Stimulated activated memory B cell treated with anti-CD40 and anti-IgM and Interleukin-4, amounts not matched to agents 10 μg/mL and 1 μg/mL and 100 μg/mL, for 72 hours (primary cell): ENCODE data around the gene LMX1A.

ENCODE experiments used
- ATAC-seq: fragments of 150-1000 bp; cut with Tn5 transposase; 2 replicates; pipeline ENCODE4 v1.10.0; 2021
- H3K27ac Mint-ChIP-seq: one replicate; pipeline ENCODE4 v1.8.0; 2022; ENCODE audit warnings: mild to moderate bottlenecking, mixed read lengths
- H3K27me3 Mint-ChIP-seq: one replicate; pipeline ENCODE4 v1.8.0; 2022; ENCODE audit warnings: mixed read lengths
- H3K36me3 Mint-ChIP-seq: one replicate; pipeline ENCODE4 v1.8.0; 2022; ENCODE audit warnings: mixed read lengths
- H3K4me1 Mint-ChIP-seq: one replicate; pipeline ENCODE4 v1.8.0; 2022; ENCODE audit warnings: mixed read lengths
- H3K4me3 Mint-ChIP-seq: one replicate; pipeline ENCODE4 v1.8.0; 2022; ENCODE audit warnings: mild to moderate bottlenecking, moderate library complexity, mixed read lengths
- H3K9me3 Mint-ChIP-seq: one replicate; pipeline ENCODE4 v1.8.0; 2022; ENCODE audit warnings: mixed read lengths

LMX1A gene

DNA sequence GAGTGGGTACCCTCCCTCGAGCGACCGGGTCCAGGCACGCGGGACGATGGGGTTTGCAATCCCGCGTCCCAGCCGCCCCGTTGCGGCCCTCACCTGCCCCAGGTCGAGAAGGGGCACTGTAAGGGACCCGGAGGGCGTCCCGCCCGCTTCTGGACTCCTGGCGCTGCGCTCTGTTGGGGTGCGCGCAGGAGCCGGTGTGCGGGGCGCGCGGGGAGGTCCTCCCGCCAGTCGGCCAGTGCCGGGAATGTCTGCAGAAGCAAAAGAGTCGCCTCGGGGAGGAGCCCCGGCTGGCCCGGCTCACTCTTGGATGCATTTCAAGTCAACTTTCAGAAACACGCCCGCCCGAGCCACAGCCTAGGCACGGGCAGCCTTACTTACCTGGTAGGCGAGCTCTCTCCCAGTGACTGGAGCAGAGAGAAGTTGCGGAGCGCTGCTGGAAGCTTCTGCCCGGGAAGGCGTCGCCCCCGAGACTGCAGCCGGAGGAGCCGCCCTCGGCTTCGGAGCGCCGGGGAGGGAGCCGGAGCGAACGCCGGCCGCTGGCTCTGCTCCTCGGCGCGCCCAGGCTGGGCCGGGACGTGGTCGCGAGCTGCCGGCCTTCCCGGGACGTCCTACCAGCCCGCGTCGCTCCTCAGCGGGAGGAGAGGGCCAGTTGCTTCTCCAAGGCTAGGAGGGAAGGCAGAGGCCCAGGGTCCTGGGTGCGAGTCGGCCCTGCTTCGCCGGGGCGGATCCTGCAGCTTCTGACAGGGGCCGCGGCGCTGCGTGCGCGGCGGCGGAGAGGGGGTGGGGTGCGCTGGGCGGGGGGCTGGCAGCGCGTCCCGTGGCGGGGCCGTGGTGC, at the start of gene LMX1A:
LMX1A (minus strand) TSS at position 739 of the 835 bp plus-strand sequence. CDS start 1,156 bp downstream, outside the sequence.
- no peak within 1 kb of the TSS for H3K27ac Mint-ChIP-seq
- peaks cover 91% of the 10 kb centered on the region for H3K27me3 Mint-ChIP-seq
- peaks cover 17% of the 10 kb centered on the region for H3K4me1 Mint-ChIP-seq
- H3K9me3 Mint-ChIP-seq = no peaks in the 10 kb centered on the region
- H3K36me3 Mint-ChIP-seq = no peaks in the 10 kb centered on the region
- no peak for ATAC-seq
- no peak within 1 kb of the TSS for H3K4me3 Mint-ChIP-seq

DNA sequence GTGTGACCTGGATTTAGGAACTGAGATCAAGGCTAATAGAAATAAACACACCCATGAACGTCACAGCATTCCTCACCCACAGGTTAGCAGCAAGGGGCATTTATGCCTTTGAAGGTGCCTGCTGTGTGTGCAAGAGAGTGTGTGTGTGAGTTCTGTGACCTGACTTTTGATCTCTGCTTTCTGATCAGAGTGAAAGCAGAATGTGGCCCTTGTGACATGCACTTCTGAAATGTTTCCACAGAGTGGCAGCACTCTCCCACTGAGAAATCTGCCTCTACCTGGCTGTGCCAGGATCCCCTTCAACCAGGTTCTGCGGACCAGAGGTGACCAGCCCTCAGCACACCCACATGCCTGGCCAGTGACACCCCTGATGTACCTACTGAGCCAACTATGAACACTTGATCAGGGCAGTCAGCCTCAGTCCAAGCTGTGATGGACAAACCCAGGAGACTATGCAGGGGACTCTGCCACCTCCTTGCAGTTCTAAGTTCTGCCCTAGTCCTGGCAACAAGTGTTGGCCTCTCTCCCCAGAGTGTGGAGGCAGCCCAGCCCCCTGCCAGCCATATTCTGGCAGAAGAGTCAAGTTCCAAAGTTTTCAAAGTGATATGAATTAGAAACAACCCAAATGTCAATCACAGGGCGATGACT, 47.4 kb upstream of the LMX1A start:
- Mint-ChIP-seq H3K36me3 (no peaks in the 10 kb centered on the region), H3K27me3 (peaks cover 44% of the 10 kb centered on the region), H3K27ac (no peak overlapping the region), H3K9me3 (no peaks in the 10 kb centered on the region), H3K4me1 (no peaks in the 10 kb centered on the region), H3K4me3 (no peak overlapping the region)
- peak; percentile 61 for ATAC-seq

DNA sequence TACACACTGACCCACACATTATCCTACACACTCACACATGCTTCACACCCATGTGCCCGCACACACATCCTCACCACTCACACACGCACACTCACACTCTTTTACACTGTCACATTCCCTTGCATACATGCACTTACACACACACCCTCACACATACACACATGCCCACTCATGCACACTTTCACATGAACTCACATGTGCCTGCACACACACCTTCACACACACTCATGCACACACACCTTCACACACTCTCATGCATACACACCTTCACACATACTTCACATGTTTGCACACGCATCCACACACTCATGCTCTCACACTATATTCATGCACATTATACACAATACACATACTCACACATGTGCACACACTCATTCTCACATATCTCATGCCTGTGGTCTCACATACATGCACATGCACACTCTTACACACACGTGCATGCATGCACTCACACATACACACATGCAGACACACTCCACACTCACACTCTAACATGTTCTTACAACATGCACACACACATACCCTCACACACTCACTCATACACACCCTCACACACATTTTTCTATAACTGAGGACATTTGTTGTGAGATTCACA, 46.1 kb upstream of the LMX1A start:
- Mint-ChIP-seq H3K27ac (no peak overlapping the region), H3K9me3 (no peaks in the 10 kb centered on the region), H3K4me3 (no peak overlapping the region), H3K27me3 (peaks cover 40% of the 10 kb centered on the region), H3K4me1 (no peaks in the 10 kb centered on the region), H3K36me3 (no peaks in the 10 kb centered on the region)
- ATAC-seq = no peak

DNA sequence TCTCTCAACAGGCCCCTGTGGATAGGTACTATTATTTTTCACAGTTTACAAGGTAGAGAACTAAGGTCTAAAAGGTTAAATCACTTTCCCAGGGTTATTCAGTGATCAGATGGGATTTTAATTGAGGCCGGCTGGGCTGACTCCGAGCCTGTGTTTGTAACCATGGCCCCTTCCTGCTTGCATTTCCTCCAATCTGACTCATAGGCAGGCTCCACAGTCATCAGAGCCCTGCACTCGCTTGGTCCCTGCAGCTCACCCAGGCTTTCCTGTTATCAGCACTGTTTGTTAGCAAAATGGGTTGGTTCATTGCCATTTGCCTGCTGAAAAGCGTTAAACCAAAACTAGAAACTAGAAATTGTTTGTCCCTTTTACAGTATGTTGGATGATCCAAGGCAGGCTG, 41.4 kb upstream of the LMX1A start:
- no peak overlapping the region for H3K27ac Mint-ChIP-seq
- peaks cover 64% of the 10 kb centered on the region for H3K27me3 Mint-ChIP-seq
- H3K4me3 Mint-ChIP-seq = no peak overlapping the region
- H3K4me1 Mint-ChIP-seq = peaks cover 7% of the 10 kb centered on the region
- ATAC-seq = no peak
- no peaks in the 10 kb centered on the region for H3K36me3 Mint-ChIP-seq
- no peaks in the 10 kb centered on the region for H3K9me3 Mint-ChIP-seq

DNA sequence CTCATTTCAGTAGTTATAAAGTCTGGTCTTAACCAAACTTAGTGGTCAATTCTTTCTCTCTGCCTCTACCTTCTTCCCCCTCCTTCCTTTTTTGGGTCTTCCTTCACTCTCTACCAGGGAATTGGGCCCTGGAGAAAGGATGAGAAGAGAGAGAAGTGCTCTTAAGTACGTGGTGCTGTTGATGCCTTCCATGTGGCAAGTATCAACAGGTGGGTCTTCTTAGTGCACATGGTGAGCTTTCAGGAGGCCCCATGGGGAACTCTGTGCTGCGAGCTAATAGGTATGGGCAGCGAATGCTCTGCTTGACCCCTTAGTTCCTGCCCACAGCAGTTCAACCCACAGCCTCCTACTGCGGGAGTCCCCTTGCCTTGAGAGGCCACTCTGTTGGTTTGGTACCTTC, 39.4 kb upstream of the LMX1A start:
- H3K9me3 Mint-ChIP-seq = no peaks in the 10 kb centered on the region

DNA sequence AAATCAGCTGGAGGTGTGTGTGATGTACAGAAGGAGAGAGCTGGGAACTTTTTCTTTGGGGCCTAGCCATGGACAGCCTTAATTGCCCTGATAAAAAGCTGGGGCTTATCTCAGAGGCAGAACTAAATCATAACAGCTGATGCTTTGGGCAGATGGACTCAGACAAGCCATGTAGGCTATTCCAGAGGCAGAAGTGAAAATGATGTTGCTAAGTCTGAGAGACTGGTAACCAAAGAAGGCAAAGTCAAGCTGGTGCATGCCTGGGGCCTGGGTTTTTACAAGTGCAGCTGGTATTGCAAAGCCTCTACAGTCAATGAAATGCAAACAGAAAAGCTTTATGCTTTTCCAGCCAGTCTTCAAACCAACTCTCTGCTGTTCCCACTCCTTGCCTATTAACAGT, 39.0 kb upstream of the LMX1A start:
- H3K4me3 Mint-ChIP-seq = no peak overlapping the region
- no peak for ATAC-seq
- no peaks in the 10 kb centered on the region for H3K36me3 Mint-ChIP-seq
- peaks cover 14% of the 10 kb centered on the region for H3K4me1 Mint-ChIP-seq
- H3K9me3 Mint-ChIP-seq = no peaks in the 10 kb centered on the region
- no peak overlapping the region for H3K27ac Mint-ChIP-seq
- H3K27me3 Mint-ChIP-seq = peaks cover 77% of the 10 kb centered on the region

More for the DNA sequence above, 39.4 kb upstream of the LMX1A start:
- Mint-ChIP-seq H3K27me3 (peaks cover 77% of the 10 kb centered on the region), H3K4me1 (peaks cover 14% of the 10 kb centered on the region), H3K4me3 (no peak overlapping the region), H3K27ac (no peak overlapping the region), H3K36me3 (no peaks in the 10 kb centered on the region)
- ATAC-seq = no peak

DNA sequence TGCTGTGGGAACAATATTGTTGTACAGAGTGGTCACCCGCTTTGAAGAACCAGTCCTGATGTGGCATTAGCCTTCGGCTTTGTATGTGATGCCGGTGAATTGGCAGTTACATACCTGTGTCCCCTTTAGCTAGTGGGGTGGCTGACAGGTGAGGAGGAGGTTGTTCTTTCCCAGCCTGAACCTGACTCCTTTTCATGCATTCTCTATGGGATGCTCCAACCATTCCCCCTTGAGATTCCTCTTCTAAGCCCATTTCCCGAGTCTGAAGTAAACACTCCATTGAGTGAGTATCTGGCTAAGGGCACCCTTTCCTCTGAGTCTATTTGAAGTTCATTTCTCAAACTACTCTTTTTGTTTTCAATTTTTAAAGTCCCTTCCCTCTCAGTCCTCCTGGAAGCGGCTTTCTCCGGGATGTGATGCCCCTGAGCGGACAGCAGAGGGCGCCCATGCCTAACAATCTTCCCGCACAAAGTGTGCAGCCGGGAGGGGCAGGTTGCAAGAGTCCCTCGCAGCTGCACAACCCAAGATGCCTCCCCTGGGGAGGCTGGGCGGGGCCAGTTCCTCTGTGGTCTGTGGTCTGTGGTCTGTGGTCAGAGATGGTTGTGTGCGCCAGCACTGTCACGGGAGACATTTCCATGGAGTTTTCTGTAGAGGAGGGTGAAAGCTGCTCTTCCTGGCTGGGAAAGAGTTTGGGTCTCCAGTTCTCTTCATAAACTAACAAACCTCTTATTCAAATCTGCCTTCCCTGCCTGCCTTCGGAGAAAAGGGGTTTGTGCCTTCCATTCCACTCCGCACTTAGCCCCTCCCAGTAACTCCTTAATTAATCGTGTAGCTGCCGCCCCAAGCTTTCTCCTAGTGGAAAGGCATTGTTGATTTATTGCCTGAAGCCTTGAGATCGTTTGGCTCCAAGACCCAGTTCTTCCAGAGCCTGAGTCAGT, 36.4 kb upstream of the LMX1A start:
- Mint-ChIP-seq H3K27me3 (peaks cover 83% of the 10 kb centered on the region), H3K4me1 (peaks cover 14% of the 10 kb centered on the region), H3K4me3 (peak overlapping the region; percentile 19), H3K27ac (no peak overlapping the region), H3K9me3 (no peaks in the 10 kb centered on the region), H3K36me3 (no peaks in the 10 kb centered on the region)
- peak; percentile 99 for ATAC-seq

DNA sequence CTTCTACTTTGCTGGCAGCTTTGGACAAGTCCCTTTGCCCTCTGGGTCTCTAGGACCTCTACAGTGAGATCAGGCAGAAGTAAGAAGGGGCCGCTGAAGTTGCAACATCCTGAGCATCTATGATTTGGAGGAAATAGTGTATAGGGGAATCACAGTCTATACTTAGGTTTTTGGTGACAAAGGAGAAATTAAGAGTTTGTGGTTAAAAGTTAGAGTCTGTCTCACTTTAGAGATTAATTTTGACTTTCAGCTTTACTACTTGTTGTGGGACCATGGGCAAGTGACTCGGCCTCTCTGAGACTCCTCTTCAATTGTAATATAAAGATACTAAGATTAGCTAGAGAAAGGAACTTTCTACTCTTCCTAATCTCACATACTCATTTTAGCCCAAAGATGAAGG, 33.1 kb upstream of the LMX1A start:
- Mint-ChIP-seq H3K4me1 (peaks cover 14% of the 10 kb centered on the region), H3K27me3 (peaks cover 85% of the 10 kb centered on the region), H3K4me3 (no peak overlapping the region), H3K27ac (no peak overlapping the region), H3K9me3 (no peaks in the 10 kb centered on the region), H3K36me3 (no peaks in the 10 kb centered on the region)
- no peak for ATAC-seq

DNA sequence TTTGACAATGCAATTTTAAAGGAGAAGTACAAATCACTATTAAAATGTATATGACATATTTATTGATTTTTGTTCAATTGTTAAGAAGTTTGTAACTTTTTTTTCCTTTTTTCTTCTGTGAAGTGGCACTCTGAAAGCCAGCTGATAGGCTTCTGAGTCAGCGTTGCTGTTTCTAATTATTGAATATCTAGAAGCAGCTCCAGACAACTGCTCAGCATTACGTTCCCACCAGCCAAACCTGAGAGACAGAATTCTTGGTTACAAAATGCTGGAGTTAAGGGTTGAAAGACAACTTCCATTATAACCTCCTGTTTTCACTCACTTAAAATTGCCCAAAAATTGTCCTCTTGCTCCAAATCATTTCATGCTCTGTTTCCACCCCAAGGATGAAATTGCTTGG, 31.4 kb upstream of the LMX1A start:
- Mint-ChIP-seq H3K27ac (no peak overlapping the region), H3K36me3 (no peaks in the 10 kb centered on the region), H3K4me1 (peaks cover 7% of the 10 kb centered on the region), H3K4me3 (no peak overlapping the region), H3K9me3 (no peaks in the 10 kb centered on the region), H3K27me3 (peaks cover 85% of the 10 kb centered on the region)
- ATAC-seq = no peak

DNA sequence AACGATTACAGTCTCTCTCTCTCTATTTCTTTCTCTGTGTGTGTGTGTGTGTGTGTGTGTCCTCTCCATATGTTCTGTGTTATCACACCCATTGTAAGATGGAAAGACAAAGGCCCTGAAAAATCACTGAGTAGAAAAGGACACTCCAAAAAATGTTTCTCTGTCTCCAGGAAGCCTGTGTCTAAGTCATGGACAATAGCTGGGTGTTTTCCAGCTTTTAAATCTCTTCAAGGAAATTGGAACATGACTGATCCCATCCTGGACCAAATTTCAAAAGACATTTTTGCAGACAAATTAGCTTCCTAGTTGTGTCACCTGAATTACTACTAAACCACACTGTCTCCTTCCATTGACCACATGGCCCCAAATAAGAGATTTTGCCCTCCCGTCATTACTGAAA, 31.0 kb upstream of the LMX1A start:
- no peak for ATAC-seq
- peaks cover 2% of the 10 kb centered on the region for H3K4me1 Mint-ChIP-seq
- H3K36me3 Mint-ChIP-seq = no peaks in the 10 kb centered on the region
- H3K9me3 Mint-ChIP-seq = no peaks in the 10 kb centered on the region
- H3K27ac Mint-ChIP-seq = no peak overlapping the region
- no peak overlapping the region for H3K4me3 Mint-ChIP-seq
- H3K27me3 Mint-ChIP-seq = peaks cover 85% of the 10 kb centered on the region

DNA sequence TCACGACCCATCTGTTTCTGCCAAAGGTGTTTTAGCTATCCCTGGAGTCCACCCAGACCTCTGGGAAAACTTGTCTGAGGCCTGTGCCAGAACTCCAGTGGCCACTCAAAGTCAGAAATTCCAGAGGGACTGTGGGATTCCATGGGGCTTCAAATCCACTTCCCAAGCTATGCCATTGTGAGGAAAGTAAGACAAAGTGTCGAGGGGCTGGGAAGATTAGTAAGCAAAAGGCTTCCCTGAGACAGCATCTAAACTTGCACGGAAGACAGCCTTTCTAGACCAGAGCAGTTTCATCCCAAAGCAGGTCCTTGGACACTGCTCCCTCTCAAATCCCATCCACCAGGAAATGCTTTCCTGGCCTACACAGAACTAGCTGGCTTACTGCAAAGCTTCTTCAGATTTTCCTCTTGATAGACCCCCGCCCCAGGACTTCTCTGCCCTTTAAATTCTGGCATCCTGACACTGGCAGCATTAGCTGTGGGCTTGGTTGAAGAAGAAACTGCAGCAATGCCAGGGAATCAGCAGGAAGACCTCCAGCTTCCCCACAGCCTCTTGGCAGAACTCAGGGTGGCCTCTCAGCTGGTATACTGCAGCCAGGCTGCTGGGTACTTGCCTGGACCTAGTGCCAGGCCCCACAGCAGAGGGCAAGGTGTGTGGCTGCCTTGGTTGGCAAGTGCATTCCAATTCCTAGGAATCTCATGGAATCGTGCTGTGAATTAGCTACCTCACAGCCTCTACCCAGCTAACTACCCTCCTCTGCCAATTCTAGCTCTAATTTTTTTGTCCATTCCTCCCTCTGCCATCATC, 27.3 kb upstream of the LMX1A start:
- H3K4me3 Mint-ChIP-seq = no peak overlapping the region
- H3K27me3 Mint-ChIP-seq = peaks cover 91% of the 10 kb centered on the region
- no peaks in the 10 kb centered on the region for H3K9me3 Mint-ChIP-seq
- no peak for ATAC-seq
- no peak overlapping the region for H3K27ac Mint-ChIP-seq
- H3K4me1 Mint-ChIP-seq = no peaks in the 10 kb centered on the region
- no peaks in the 10 kb centered on the region for H3K36me3 Mint-ChIP-seq

DNA sequence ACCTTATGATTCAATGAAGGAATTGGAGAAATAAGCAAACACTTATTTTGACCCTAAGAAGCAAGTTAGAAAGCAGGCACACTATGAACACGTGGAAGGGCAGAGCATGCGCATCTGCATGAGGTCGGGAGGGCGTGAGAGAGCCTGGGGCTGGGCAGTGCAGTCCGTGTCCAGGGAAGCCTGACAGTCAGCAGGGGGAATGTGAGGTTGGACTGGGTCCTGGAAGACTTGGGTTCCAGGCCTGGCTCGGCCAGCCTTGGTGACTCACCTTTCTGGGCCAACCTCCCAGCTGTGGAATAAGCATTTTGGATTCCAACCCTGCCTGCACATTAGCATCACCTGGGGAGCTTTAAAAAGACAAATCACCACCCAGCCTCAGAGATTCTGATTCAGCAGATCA, 26.6 kb upstream of the LMX1A start:
- peaks cover 84% of the 10 kb centered on the region for H3K27me3 Mint-ChIP-seq
- H3K36me3 Mint-ChIP-seq = no peaks in the 10 kb centered on the region
- H3K9me3 Mint-ChIP-seq = no peaks in the 10 kb centered on the region
- H3K27ac Mint-ChIP-seq = no peak overlapping the region
- no peak for ATAC-seq
- H3K4me3 Mint-ChIP-seq = no peak overlapping the region
- no peaks in the 10 kb centered on the region for H3K4me1 Mint-ChIP-seq

DNA sequence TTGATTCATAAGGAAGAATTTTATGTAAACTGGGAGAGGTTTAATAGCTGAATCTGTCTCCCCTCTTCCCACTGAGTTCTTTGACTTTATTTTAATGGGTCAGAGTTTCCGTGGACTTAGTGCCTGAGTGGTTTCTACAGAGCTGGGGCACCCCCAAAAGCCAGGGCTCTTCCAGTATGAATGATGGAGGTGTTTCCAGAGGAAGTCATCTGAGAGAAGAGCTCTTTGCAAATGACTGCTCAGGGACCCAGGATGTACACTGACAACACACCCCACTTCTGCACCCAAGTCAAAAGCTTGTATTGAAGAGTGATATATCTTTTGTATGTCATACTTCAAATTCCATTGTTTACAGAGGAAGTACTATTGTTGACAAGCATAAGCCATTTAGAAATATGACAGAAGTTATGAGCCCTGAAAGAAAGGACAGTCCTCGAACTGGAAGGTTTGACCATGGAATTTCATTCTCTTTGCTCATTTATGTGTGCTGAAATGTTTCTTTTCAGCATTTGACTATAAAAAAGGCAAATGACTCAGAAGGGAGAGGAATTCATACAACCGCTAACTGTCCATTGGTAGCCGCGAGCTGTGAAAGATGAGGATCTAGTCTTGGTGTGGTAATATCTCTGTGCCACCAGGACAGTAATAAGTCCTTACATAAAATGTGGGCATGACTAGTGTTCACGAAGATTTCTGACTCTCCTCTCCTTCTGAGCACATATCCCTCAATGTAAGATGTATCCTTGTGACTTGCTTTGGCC, 25.4 kb upstream of the LMX1A start:
- Mint-ChIP-seq H3K9me3 (no peaks in the 10 kb centered on the region), H3K4me1 (peaks cover 2% of the 10 kb centered on the region), H3K4me3 (no peak overlapping the region), H3K27me3 (peaks cover 76% of the 10 kb centered on the region), H3K27ac (no peak overlapping the region), H3K36me3 (no peaks in the 10 kb centered on the region)
- no peak for ATAC-seq
